ENCODE data around the gene BUD23.
"Not testable (repeated sequence)": the region's sequence is repeated elsewhere in the genome, so short reads cannot be mapped to it uniquely, and the experiment has no call there.

Gene BUD23

GRCh38 chr7:73683056-73683787, at the start of gene BUD23, which contains the start of gene DNAJC30:
TSS of gene BUD23 (plus strand) at chr7:73683597. CDS start at chr7:73683626, 29 bp downstream.
TSS of gene DNAJC30 (minus strand) at chr7:73683453. CDS start at chr7:73683423, 30 bp downstream.
- DNase-seq (ENCODE audit: low read depth in 2 of 2) = peak; percentile 94 to 95

GRCh38 chr7:73633844-73634243, 49.6 kb upstream of the BUD23 start:
- DNase-seq (ENCODE audit: low read depth in 2 of 2) = no peak

GRCh38 chr7:73635428-73636200, 47.8 kb upstream of the BUD23 start:
- DNase-seq (ENCODE audit: low read depth in 2 of 2) = no peak

GRCh38 chr7:73638911-73639310, 44.5 kb upstream of the BUD23 start:
- DNase-seq (ENCODE audit: low read depth in 2 of 2) = no peak

GRCh38 chr7:73642834-73643233, 40.6 kb upstream of the BUD23 start:
- no peak for DNase-seq (ENCODE audit: low read depth in 2 of 2)

GRCh38 chr7:73644688-73645286, 38.6 kb upstream of the BUD23 start:
- DNase-seq (ENCODE audit: low read depth in 2 of 2) = no peak

- DNase-seq (ENCODE audit: low read depth in 2 of 2) = no peak
Observed at GRCh38 chr7:73645643-73646174, 37.7 kb upstream of the BUD23 start.

GRCh38 chr7:73646785-73647724, 36.3 kb upstream of the BUD23 start:
- no peak for DNase-seq (ENCODE audit: low read depth in 2 of 2)

GRCh38 chr7:73647725-73648592, 35.4 kb upstream of the BUD23 start:
- DNase-seq (ENCODE audit: low read depth in 2 of 2) = no peak

- no peak for DNase-seq (ENCODE audit: low read depth in 2 of 2)
Observed at GRCh38 chr7:73648593-73649332, 34.6 kb upstream of the BUD23 start.

- DNase-seq (ENCODE audit: low read depth in 2 of 2) = no peak
Observed at GRCh38 chr7:73649576-73649975, 33.8 kb upstream of the BUD23 start.

GRCh38 chr7:73650524-73650923, 32.9 kb upstream of the BUD23 start:
- no peak for DNase-seq (ENCODE audit: low read depth in 2 of 2)

- DNase-seq (ENCODE audit: low read depth in 2 of 2) = no peak
Observed at GRCh38 chr7:73652541-73652949, 30.9 kb upstream of the BUD23 start.

- DNase-seq (ENCODE audit: low read depth in 2 of 2) = not testable (repeated sequence)
Observed at GRCh38 chr7:73655309-73655708, 28.1 kb upstream of the BUD23 start.

GRCh38 chr7:73659983-73660382, 23.4 kb upstream of the BUD23 start:
- no peak for DNase-seq (ENCODE audit: low read depth in 2 of 2)

- DNase-seq (ENCODE audit: low read depth in 2 of 2) = not testable (repeated sequence)
Observed at GRCh38 chr7:73660594-73660993, 22.8 kb upstream of the BUD23 start.

- DNase-seq (ENCODE audit: low read depth in 2 of 2) = no peak
Observed at GRCh38 chr7:73663033-73663432, 20.4 kb upstream of the BUD23 start.

GRCh38 chr7:73667344-73668102, 15.9 kb upstream of the BUD23 start, which contains the start of gene VPS37D:
TSS of gene VPS37D (plus strand) at chr7:73667831. CDS start at chr7:73667959, 128 bp downstream.
- peak; percentile 82 to 83 for DNase-seq (ENCODE audit: low read depth in 2 of 2)

All from stimulated activated CD8-positive, alpha-beta memory T cell treated with anti-CD3 and anti-CD28 coated beads, Interleukin-15, amount 100 ng/mL, for 48 hours (primary cell).